Measurements from ENCODE around the gene RGL4. TPM values are rescaled to one million over a fixed set of nuclear protein-coding genes. Genes with fewer than 3 reads are reported as not detected.

Gene RGL4
- total RNA-seq, 3 donors from 2014 or later (not counting 1 experiment from before 2014, with no cell fraction given): 11.6 to 14.5 (median 12.7) TPM

- Mint-ChIP-seq H3K9me3 (no peaks in the 10 kb centered on the region), H3K27me3 (ENCODE audit: low read depth in 2 of 2) (no peaks in the 10 kb centered on the region), H3K27ac (no peak overlapping the region), H3K4me1 (peaks cover 32 to 41% of the 10 kb centered on the region in 2 donors), H3K36me3 (peaks cover 43% of the 10 kb centered on the region), H3K4me3 (no peak overlapping the region)
- intact Hi-C loops (cut with micrococcal nuclease): no loop called here
- Histone ChIP-seq H3K4me1 (ENCODE audit: control insufficient read depth, insufficient read depth, low read length) (peaks cover 21% of the 10 kb centered on the region), H3K9me3 (ENCODE audit: control insufficient read depth, insufficient read depth, low read length) (no peaks in the 10 kb centered on the region), H3K4me3 (ENCODE audit: low read length) (no peak overlapping the region), H3K36me3 (ENCODE audit: control insufficient read depth, insufficient read depth, low read length) (peaks cover 56% of the 10 kb centered on the region), H3K27me3 (ENCODE audit: control insufficient read depth, insufficient read depth, low read length) (no peaks in the 10 kb centered on the region), H3K27ac (ENCODE audit: low read length) (no peak overlapping the region)
- TF ChIP-seq, protein P1, sequence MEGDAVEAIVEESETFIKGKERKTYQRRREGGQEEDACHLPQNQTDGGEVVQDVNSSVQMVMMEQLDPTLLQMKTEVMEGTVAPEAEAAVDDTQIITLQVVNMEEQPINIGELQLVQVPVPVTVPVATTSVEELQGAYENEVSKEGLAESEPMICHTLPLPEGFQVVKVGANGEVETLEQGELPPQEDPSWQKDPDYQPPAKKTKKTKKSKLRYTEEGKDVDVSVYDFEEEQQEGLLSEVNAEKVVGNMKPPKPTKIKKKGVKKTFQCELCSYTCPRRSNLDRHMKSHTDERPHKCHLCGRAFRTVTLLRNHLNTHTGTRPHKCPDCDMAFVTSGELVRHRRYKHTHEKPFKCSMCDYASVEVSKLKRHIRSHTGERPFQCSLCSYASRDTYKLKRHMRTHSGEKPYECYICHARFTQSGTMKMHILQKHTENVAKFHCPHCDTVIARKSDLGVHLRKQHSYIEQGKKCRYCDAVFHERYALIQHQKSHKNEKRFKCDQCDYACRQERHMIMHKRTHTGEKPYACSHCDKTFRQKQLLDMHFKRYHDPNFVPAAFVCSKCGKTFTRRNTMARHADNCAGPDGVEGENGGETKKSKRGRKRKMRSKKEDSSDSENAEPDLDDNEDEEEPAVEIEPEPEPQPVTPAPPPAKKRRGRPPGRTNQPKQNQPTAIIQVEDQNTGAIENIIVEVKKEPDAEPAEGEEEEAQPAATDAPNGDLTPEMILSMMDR (IDR thresholded peaks at IDR 0.05): no peak
- no peak for ATAC-seq
- no peak for DNase-seq
- 82% methylated on average over 12 of the region's 12 CpGs for whole genome bisulfite sequencing (ENCODE audit: insufficient coverage)
These were observed 21.4 kb downstream of the RGL4 start for GRCh38 chr22:23712256-23712655.

GRCh38 chr22:23713696-23714595 is 23.1 kb downstream of the RGL4 start:
- H3K27ac Mint-ChIP-seq: peak overlapping the region; percentile 45 to 63
- H3K9me3 Mint-ChIP-seq: no peaks in the 10 kb centered on the region
- Histone ChIP-seq H3K4me3 (ENCODE audit: low read length) (no peak overlapping the region), H3K9me3 (ENCODE audit: control insufficient read depth, insufficient read depth, low read length) (no peaks in the 10 kb centered on the region), H3K36me3 (ENCODE audit: control insufficient read depth, insufficient read depth, low read length) (peaks cover 43% of the 10 kb centered on the region), H3K27me3 (ENCODE audit: control insufficient read depth, insufficient read depth, low read length) (no peaks in the 10 kb centered on the region), H3K4me1 (ENCODE audit: control insufficient read depth, insufficient read depth, low read length) (peaks cover 25% of the 10 kb centered on the region), H3K27ac (ENCODE audit: low read length) (no peak overlapping the region)
- H3K27me3 Mint-ChIP-seq (ENCODE audit: low read depth in 2 of 2): no peaks in the 10 kb centered on the region
- H3K4me1 Mint-ChIP-seq: peaks cover 32 to 44% of the 10 kb centered on the region in 2 donors
- no peak for DNase-seq
- TF ChIP-seq, protein P1 (IDR thresholded peaks at IDR 0.05): no peak
- intact Hi-C loops (cut with micrococcal nuclease): no loop called here
- no peak for ATAC-seq
- peaks cover 27% of the 10 kb centered on the region for H3K36me3 Mint-ChIP-seq
- peak overlapping the region; percentile 49 for H3K4me3 Mint-ChIP-seq
- WGBS (ENCODE audit: insufficient coverage): 90% methylated on average over 28 of the region's 28 CpGs

- no peaks in the 10 kb centered on the region for H3K9me3 ChIP-seq (ENCODE audit: control insufficient read depth, insufficient read depth, low read length)
- H3K27me3 ChIP-seq (ENCODE audit: control insufficient read depth, insufficient read depth, low read length): no peaks in the 10 kb centered on the region
- H3K27me3 Mint-ChIP-seq (ENCODE audit: low read depth in 2 of 2): no peaks in the 10 kb centered on the region
- H3K36me3 Mint-ChIP-seq: peaks cover 18% of the 10 kb centered on the region
- H3K4me1 ChIP-seq (ENCODE audit: control insufficient read depth, insufficient read depth, low read length): peaks cover 25% of the 10 kb centered on the region
- intact Hi-C loops (cut with micrococcal nuclease): no loop called here
- H3K9me3 Mint-ChIP-seq: no peaks in the 10 kb centered on the region
- H3K36me3 ChIP-seq (ENCODE audit: control insufficient read depth, insufficient read depth, low read length): peaks cover 34% of the 10 kb centered on the region
- peak overlapping the region; percentile 82 for H3K4me3 Mint-ChIP-seq
- DNase-seq (no peak), ATAC-seq (no peak)
- H3K27ac ChIP-seq (ENCODE audit: low read length): no peak overlapping the region
- peak overlapping the region; percentile 75 to 88 for H3K27ac Mint-ChIP-seq
- peaks cover 29 to 40% of the 10 kb centered on the region in 2 donors for H3K4me1 Mint-ChIP-seq
- no peak overlapping the region for H3K4me3 ChIP-seq (ENCODE audit: low read length)
- 93% methylated on average over 21 of the region's 23 CpGs for WGBS (ENCODE audit: insufficient coverage)
- TF ChIP-seq, protein P1 (IDR thresholded peaks at IDR 0.05): no peak
These were observed 24.1 kb downstream of the RGL4 start for GRCh38 chr22:23714596-23715578.
